GM12892 (cell line): ENCODE measurements around the gene WDR5.
A peak's percentile ranks its signal among the peaks of the same experiment; 100 is the strongest.

Source experiments
- DNase-seq: peaks from one replicate; pipeline ENCODE4 v3.0.0; 2011; ENCODE audit not compliant: insufficient read length
- FAIRE-seq: peaks from 2 replicates; lab custom pipeline; 2011; peaks lifted over from hg19 to GRCh38; lab: Jason Lieb, UNC
- POLR2A ChIP-seq: IDR thresholded peaks from 2 replicates; pipeline ENCODE4 v1.6.1; 2011; ENCODE audit warnings: low read depth, low read length, control low read depth
- POLR2AphosphoS5 ChIP-seq: IDR thresholded peaks from 2 replicates; pipeline ENCODE4 v1.6.1; 2011; ENCODE audit warnings: low read depth, low read length, control low read depth
- TAF1 ChIP-seq: IDR thresholded peaks from 2 replicates; pipeline ENCODE4 v1.6.1; 2011; ENCODE audit warnings: low read depth, mild to moderate bottlenecking, control low read depth, low read length, borderline replicate concordance

Gene WDR5

GRCh38 chr9:134195558-134195957, 59.7 kb downstream of the WDR5 start:
- DNase-seq (no peak), FAIRE-seq (no peak)
- TF ChIP-seq POLR2A (no peak), TAF1 (no peak), POLR2AphosphoS5 (no peak)

GRCh38 chr9:134196911-134197310, 61.0 kb downstream of the WDR5 start:
- no peak for FAIRE-seq
- no peak for DNase-seq
- no peak for TF ChIP-seq POLR2AphosphoS5
- no peak for TF ChIP-seq TAF1
- no peak for TF ChIP-seq POLR2A

GRCh38 chr9:134198791-134199190, 62.9 kb downstream of the WDR5 start:
- DNase-seq (no peak), FAIRE-seq (no peak)
- TF ChIP-seq POLR2A (no peak), TAF1 (no peak), POLR2AphosphoS5 (no peak)

- TF ChIP-seq TAF1 = no peak
- TF ChIP-seq POLR2A = no peak
- no peak for TF ChIP-seq POLR2AphosphoS5
- FAIRE-seq (no peak), DNase-seq (no peak)
Observed at GRCh38 chr9:134200730-134201129, 64.8 kb downstream of the WDR5 start.

- no peak for TF ChIP-seq POLR2AphosphoS5
- no peak for TF ChIP-seq TAF1
- TF ChIP-seq POLR2A = no peak
- no peak for FAIRE-seq
- DNase-seq = no peak
Observed at GRCh38 chr9:134203224-134203623, 67.3 kb downstream of the WDR5 start.

- DNase-seq (no peak), FAIRE-seq (no peak)
- TF ChIP-seq POLR2AphosphoS5 (no peak), TAF1 (no peak), POLR2A (no peak)
Observed at GRCh38 chr9:134204041-134204440, 68.2 kb downstream of the WDR5 start.

- FAIRE-seq (no peak), DNase-seq (no peak)
- TF ChIP-seq POLR2AphosphoS5 (no peak), TAF1 (no peak), POLR2A (no peak)
Observed at GRCh38 chr9:134204991-134205578, 69.2 kb downstream of the WDR5 start.

GRCh38 chr9:134205672-134206310, 69.9 kb downstream of the WDR5 start:
- no peak for TF ChIP-seq POLR2A
- no peak for FAIRE-seq
- DNase-seq = no peak

GRCh38 chr9:134206311-134207300, 70.7 kb downstream of the WDR5 start:
- no peak for TF ChIP-seq TAF1
- peak; percentile 36; the same call in 1 of the 2 replicates for TF ChIP-seq POLR2A
- peak; percentile 43; the same call in 1 of the 2 replicates for TF ChIP-seq POLR2AphosphoS5
- FAIRE-seq = no peak
- DNase-seq = no peak

- TF ChIP-seq TAF1 = no peak
- no peak for TF ChIP-seq POLR2A
- TF ChIP-seq POLR2AphosphoS5 = no peak
- DNase-seq = no peak
- no peak for FAIRE-seq
Observed at GRCh38 chr9:134208310-134208841, 72.5 kb downstream of the WDR5 start.

- DNase-seq = no peak
- no peak for TF ChIP-seq TAF1
- TF ChIP-seq POLR2AphosphoS5 = no peak
- no peak for TF ChIP-seq POLR2A
- no peak for FAIRE-seq
Observed at GRCh38 chr9:134208981-134209725, 73.3 kb downstream of the WDR5 start.
